MM.1S (cell line): Measurements from ENCODE around the gene TXK.

Experiments
- DNase-seq: peaks from one replicate; pipeline ENCODE4 v3.0.0-alpha.2; 2015
- H2AFZ ChIP-seq: fragments of 300-600 bp; sonication (generic); 2 replicates; pipeline ENCODE4 v1.6.0; 2016; ENCODE audit warnings: antibody characterized with exemption, low read length
- H3F3A ChIP-seq: fragments of 300-600 bp; sonication (generic); 2 replicates; pipeline ENCODE4 v1.6.1; 2016; ENCODE audit warnings: mild to moderate bottlenecking, antibody characterized with exemption, low read length, moderate library complexity, mixed read lengths; ENCODE audit not compliant: insufficient read depth
- H3K27ac ChIP-seq: fragments of 300-600 bp; sonication (generic); 2 replicates; pipeline ENCODE4 v1.5.1; 2016; ENCODE audit warnings: mild to moderate bottlenecking, low read length
- H3K27me3 ChIP-seq: fragments of 300-600 bp; sonication (generic); replicated peaks from 2 replicates; pipeline ENCODE4 v1.6.0; 2016; ENCODE audit warnings: low read length; ENCODE audit not compliant: insufficient read depth
- H3K36me3 ChIP-seq: fragments of 300-600 bp; sonication (generic); replicated peaks from 2 replicates; pipeline ENCODE4 v1.6.1; 2016; ENCODE audit warnings: mild to moderate bottlenecking, low read length, mixed read lengths; ENCODE audit not compliant: insufficient read depth
- H3K4me1 ChIP-seq: fragments of 300-600 bp; sonication (generic); 2 replicates; pipeline ENCODE4 v1.6.1; 2016; ENCODE audit warnings: low read length, mixed read lengths
- H3K4me2 ChIP-seq: fragments of 300-600 bp; sonication (generic); 2 replicates; pipeline ENCODE4 v1.6.0; 2016; ENCODE audit warnings: low read depth, low read length
- H3K4me3 ChIP-seq: fragments of 300-600 bp; sonication (generic); 2 replicates; pipeline ENCODE4 v1.5.1; 2016; ENCODE audit warnings: low read length, mixed read lengths
- H3K79me2 ChIP-seq: fragments of 300-600 bp; sonication (generic); 2 replicates; pipeline ENCODE4 v1.6.1; 2016; ENCODE audit warnings: mixed run types, low read length, mixed read lengths
- H3K9ac ChIP-seq: fragments of 300-600 bp; sonication (generic); 2 replicates; pipeline ENCODE4 v1.6.1; 2016; ENCODE audit warnings: low read length, mixed read lengths
- H3K9me2 ChIP-seq: fragments of 300-600 bp; sonication (generic); replicated peaks from 2 replicates; pipeline ENCODE4 v1.6.1; 2016; ENCODE audit warnings: mild to moderate bottlenecking, low read length, mixed read lengths; ENCODE audit not compliant: insufficient read depth
- H3K9me3 ChIP-seq: fragments of 300-600 bp; sonication (generic); replicated peaks from 2 replicates; pipeline ENCODE4 v1.6.1; 2016; ENCODE audit warnings: mild to moderate bottlenecking, low read length, mixed read lengths; ENCODE audit not compliant: insufficient read depth
- H4K20me1 ChIP-seq: fragments of 300-600 bp; sonication (generic); 2 replicates; pipeline ENCODE4 v1.6.1; 2016; ENCODE audit warnings: mild to moderate bottlenecking, low read length, moderate library complexity, mixed read lengths; ENCODE audit not compliant: insufficient read depth
- CTCF ChIP-seq: fragments of 300-600 bp; sonication (generic); IDR thresholded peaks from 2 replicates; pipeline ENCODE4 v1.5.1; 2016; ENCODE audit warnings: antibody characterized with exemption, low read length, mixed read lengths
- EZH2 ChIP-seq: fragments of 300-600 bp; sonication (generic); optimal IDR thresholded peaks from 2 replicates; pipeline ENCODE3; 2017; ENCODE audit warnings: low read depth, mild to moderate bottlenecking, antibody characterized with exemption, low read length, mixed read lengths
- EZH2phosphoT487 ChIP-seq: fragments of 300-600 bp; sonication (generic); IDR thresholded peaks from 2 replicates; pipeline ENCODE4 v1.6.1; 2018; ENCODE audit warnings: antibody characterized with exemption, low read length

Gene TXK

GRCh38 chr4:48118081-48118480 is 16.0 kb downstream of the TXK start:
- no peak overlapping the region for H3K4me2 ChIP-seq
- TF ChIP-seq EZH2phosphoT487 (no peak), CTCF (no peak), EZH2 (no peak)
- H3K36me3 ChIP-seq: no peaks in the 10 kb centered on the region
- H3F3A ChIP-seq: no peaks in the 10 kb centered on the region
- DNase-seq: no peak
- no peaks in the 10 kb centered on the region for H3K79me2 ChIP-seq
- H2AFZ ChIP-seq: no peak overlapping the region
- no peak overlapping the region for H3K9ac ChIP-seq
- no peaks in the 10 kb centered on the region for H3K4me1 ChIP-seq
- no peaks in the 10 kb centered on the region for H4K20me1 ChIP-seq
- H3K27ac ChIP-seq: no peak overlapping the region
- no peak overlapping the region for H3K4me3 ChIP-seq
- H3K9me2 ChIP-seq: no peaks in the 10 kb centered on the region
- no peaks in the 10 kb centered on the region for H3K27me3 ChIP-seq
- H3K9me3 ChIP-seq: no peaks in the 10 kb centered on the region

DNA sequence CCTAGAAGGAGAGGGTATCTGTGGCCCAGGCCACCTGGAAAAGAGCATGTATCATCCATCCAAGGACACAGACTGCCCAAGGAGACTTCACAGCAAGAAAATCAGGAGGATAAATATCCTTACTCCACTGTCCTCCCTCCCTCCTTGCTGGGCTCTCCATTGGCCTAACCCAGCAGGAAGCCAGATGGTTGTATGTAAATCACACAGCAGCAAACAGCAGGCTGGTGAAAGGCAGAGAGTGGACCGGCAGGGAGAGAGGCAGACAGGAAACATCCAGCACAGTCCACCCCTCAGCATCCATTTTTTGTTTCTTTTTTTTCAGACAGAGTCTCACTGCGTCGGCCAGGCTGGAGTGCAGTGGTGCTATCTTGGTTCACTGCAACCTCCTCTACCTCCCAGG is 17.5 kb downstream of the TXK start:
- no peak for TF ChIP-seq EZH2phosphoT487
- H3K27me3 ChIP-seq: no peaks in the 10 kb centered on the region
- no peaks in the 10 kb centered on the region for H3K9me3 ChIP-seq
- no peak overlapping the region for H3K4me2 ChIP-seq
- H4K20me1 ChIP-seq: no peaks in the 10 kb centered on the region
- DNase-seq: no peak
- no peak overlapping the region for H2AFZ ChIP-seq
- no peaks in the 10 kb centered on the region for H3K4me1 ChIP-seq
- H3K27ac ChIP-seq: no peak overlapping the region
- H3K79me2 ChIP-seq: no peaks in the 10 kb centered on the region
- H3K4me3 ChIP-seq: no peak overlapping the region
- no peaks in the 10 kb centered on the region for H3K36me3 ChIP-seq
- no peaks in the 10 kb centered on the region for H3K9me2 ChIP-seq
- no peaks in the 10 kb centered on the region for H3F3A ChIP-seq
- no peak overlapping the region for H3K9ac ChIP-seq

- no peaks in the 10 kb centered on the region for H3K36me3 ChIP-seq
- H3K9me2 ChIP-seq: no peaks in the 10 kb centered on the region
- no peak overlapping the region for H3K4me3 ChIP-seq
- H3K27me3 ChIP-seq: no peaks in the 10 kb centered on the region
- no peaks in the 10 kb centered on the region for H4K20me1 ChIP-seq
- no peak overlapping the region for H3K27ac ChIP-seq
- H3K9me3 ChIP-seq: no peaks in the 10 kb centered on the region
- TF ChIP-seq CTCF (no peak), EZH2 (no peak), EZH2phosphoT487 (no peak)
- H3F3A ChIP-seq: no peaks in the 10 kb centered on the region
- H2AFZ ChIP-seq: no peak overlapping the region
- H3K4me2 ChIP-seq: no peak overlapping the region
- DNase-seq: no peak
- H3K4me1 ChIP-seq: no peaks in the 10 kb centered on the region
- H3K79me2 ChIP-seq: no peaks in the 10 kb centered on the region
- H3K9ac ChIP-seq: no peak overlapping the region
These were observed 19.6 kb downstream of the TXK start for GRCh38 chr4:48114412-48114811.

GRCh38 chr4:48112017-48112667 is 21.9 kb downstream of the TXK start:
- H4K20me1 ChIP-seq: no peaks in the 10 kb centered on the region
- no peaks in the 10 kb centered on the region for H3K9me2 ChIP-seq
- H3K4me3 ChIP-seq: no peak overlapping the region
- no peak overlapping the region for H3K9ac ChIP-seq
- no peaks in the 10 kb centered on the region for H3K79me2 ChIP-seq
- H3F3A ChIP-seq: no peaks in the 10 kb centered on the region
- H3K4me2 ChIP-seq: no peak overlapping the region
- H3K9me3 ChIP-seq: no peaks in the 10 kb centered on the region
- no peaks in the 10 kb centered on the region; the same call in 1 of the 2 replicates for H3K36me3 ChIP-seq
- H3K27me3 ChIP-seq: no peaks in the 10 kb centered on the region
- no peaks in the 10 kb centered on the region for H3K4me1 ChIP-seq
- no peak overlapping the region for H3K27ac ChIP-seq
- H2AFZ ChIP-seq: no peak overlapping the region
- no peak for DNase-seq
- TF ChIP-seq EZH2 (no peak), EZH2phosphoT487 (no peak), CTCF (no peak)
